BJ (cell line): ENCODE results near the gene AFG3L2. TPM values are rescaled to one million over a fixed set of nuclear protein-coding genes. Genes with fewer than 3 reads are reported as not detected.

Experiments used
- CTCF ChIA-PET: fragments of 350-600 bp; formaldehyde crosslinking; extraction: SDS; loops from one replicate; lab custom pipeline; 2021; ENCODE audit warnings: antibody characterized with exemption, inconsistent platforms; lab: Yijun Ruan, JAX
- POLR2A ChIA-PET: fragments of 300-600 bp; sonication (Branson Sonifier 250); formaldehyde crosslinking; extraction: SDS; loops from one replicate; lab custom pipeline; 2021; ENCODE audit warnings: antibody characterized with exemption; lab: Charles Lee
- DNase-seq: peaks from one replicate; pipeline ENCODE4 v3.0.0-alpha.2; 2011; ENCODE audit warnings: low read depth
- H3K27me3 ChIP-seq: 2 replicates; pipeline ENCODE4 v1.6.0; 2011; ENCODE audit warnings: low read length; ENCODE audit not compliant: control insufficient read depth, insufficient read depth
- H3K36me3 ChIP-seq: 2 replicates; pipeline ENCODE4 v1.5.1; 2011; ENCODE audit warnings: low read length; ENCODE audit not compliant: control insufficient read depth, insufficient read depth
- H3K4me3 ChIP-seq: 2 replicates; pipeline ENCODE4 v1.5.1; 2011; ENCODE audit warnings: low read depth, mild to moderate bottlenecking, control low read depth, low read length
- CTCF ChIP-seq: IDR thresholded peaks from 2 replicates; pipeline ENCODE4 v1.5.1; 2011; ENCODE audit warnings: low read depth, mild to moderate bottlenecking, control low read depth, inconsistent platforms, low read length, moderate library complexity; ENCODE audit not compliant: insufficient read depth
- polyA plus RNA-seq: library from polyadenylated mRNA; depleted of rRNA; stranded (reverse); fragments of >200 nt; gene quantifications from 2 replicates; pipeline ENCODE4 v1.2.3, GENCODE V29; 2011

Gene AFG3L2
- polyA plus RNA-seq, 1 experiment: 25.5 TPM

- DNase-seq: no peak
- no peaks in the 10 kb centered on the region for H3K27me3 ChIP-seq
- TF ChIP-seq CTCF: no peak
- H3K36me3 ChIP-seq: no peaks in the 10 kb centered on the region
- POLR2A ChIA-PET: no interaction called here
- CTCF ChIA-PET: interaction anchor here (0.8 kb wide), 1 partner anchor 33 kb away, joined by 5 read pairs; no protein-coding TSS in a partner anchor
- H3K4me3 ChIP-seq: no peak overlapping the region
Measured at GRCh38 chr18:12305211-12305610, 71.8 kb downstream of the AFG3L2 start.

GRCh38 chr18:12304351-12305210 lies 72.4 kb downstream of the AFG3L2 start:
- Histone ChIP-seq H3K4me3 (no peak overlapping the region), H3K36me3 (no peaks in the 10 kb centered on the region), H3K27me3 (no peaks in the 10 kb centered on the region)
- no peak for TF ChIP-seq CTCF
- POLR2A ChIA-PET: no interaction called here
- DNase-seq: no peak
- CTCF ChIA-PET: interaction anchor here (0.6 to 0.8 kb wide), 2 partner anchors 24 to 33 kb away, joined by 4 to 5 read pairs; no protein-coding TSS in a partner anchor

GRCh38 chr18:12302391-12303147 lies 74.5 kb downstream of the AFG3L2 start:
- POLR2A ChIA-PET: no interaction called here
- no peak for TF ChIP-seq CTCF
- H3K4me3 ChIP-seq: no peak overlapping the region
- H3K36me3 ChIP-seq: no peaks in the 10 kb centered on the region
- no peak for DNase-seq
- no peaks in the 10 kb centered on the region for H3K27me3 ChIP-seq
- CTCF ChIA-PET: no interaction called here

GRCh38 chr18:12301263-12302005 lies 75.6 kb downstream of the AFG3L2 start:
- Histone ChIP-seq H3K27me3 (no peaks in the 10 kb centered on the region), H3K36me3 (no peaks in the 10 kb centered on the region), H3K4me3 (no peak overlapping the region)
- TF ChIP-seq CTCF: no peak
- no peak for DNase-seq
- ChIA-PET CTCF (interaction anchor here (0.8 kb wide), 1 partner anchor 29 kb away, joined by 3 read pairs; no protein-coding TSS in a partner anchor), POLR2A (no interaction called here)
